Measurements from ENCODE around the gene C4orf50.
A peak's percentile ranks its signal among the peaks of the same experiment; 100 is the strongest.

The C4orf50 gene

DNA sequence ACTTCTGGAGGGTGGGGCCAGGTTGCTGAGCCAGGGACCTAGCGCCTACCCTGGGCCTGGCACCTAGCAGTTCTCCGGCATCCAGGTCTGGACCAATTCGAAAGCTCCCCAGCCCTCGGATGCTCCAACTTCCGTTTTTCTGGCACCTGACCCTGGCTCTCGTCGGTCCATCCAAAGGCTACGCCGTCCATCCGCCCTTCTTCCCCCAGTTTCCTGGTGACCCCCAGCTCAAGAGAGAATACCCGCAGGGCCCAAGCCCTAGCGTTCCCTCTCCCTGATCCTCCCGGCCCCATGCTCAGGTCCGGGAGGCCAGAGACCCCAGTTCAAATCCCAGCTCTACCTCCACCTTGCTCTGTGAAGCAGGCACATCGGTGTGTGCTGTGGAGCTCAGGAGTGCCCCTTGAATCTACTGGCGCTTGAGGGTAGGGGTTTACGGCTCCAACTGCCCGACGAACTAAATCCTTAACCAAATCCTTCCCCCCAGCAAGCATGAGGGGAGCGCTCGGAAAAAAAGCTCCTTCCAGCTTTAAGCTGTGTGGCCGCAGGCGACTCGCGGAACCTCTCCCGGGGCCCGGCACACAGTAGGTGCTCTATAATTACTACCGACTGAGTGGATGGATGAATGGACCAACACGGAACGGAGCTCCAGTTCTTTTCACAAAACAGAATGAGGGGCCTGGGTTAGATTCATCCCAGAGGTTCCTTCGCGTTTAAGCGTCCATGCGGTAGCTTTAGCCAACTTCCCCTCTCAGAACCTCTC, 126.5 kb downstream of the C4orf50 start:
- DNase-seq = no peak

DNA sequence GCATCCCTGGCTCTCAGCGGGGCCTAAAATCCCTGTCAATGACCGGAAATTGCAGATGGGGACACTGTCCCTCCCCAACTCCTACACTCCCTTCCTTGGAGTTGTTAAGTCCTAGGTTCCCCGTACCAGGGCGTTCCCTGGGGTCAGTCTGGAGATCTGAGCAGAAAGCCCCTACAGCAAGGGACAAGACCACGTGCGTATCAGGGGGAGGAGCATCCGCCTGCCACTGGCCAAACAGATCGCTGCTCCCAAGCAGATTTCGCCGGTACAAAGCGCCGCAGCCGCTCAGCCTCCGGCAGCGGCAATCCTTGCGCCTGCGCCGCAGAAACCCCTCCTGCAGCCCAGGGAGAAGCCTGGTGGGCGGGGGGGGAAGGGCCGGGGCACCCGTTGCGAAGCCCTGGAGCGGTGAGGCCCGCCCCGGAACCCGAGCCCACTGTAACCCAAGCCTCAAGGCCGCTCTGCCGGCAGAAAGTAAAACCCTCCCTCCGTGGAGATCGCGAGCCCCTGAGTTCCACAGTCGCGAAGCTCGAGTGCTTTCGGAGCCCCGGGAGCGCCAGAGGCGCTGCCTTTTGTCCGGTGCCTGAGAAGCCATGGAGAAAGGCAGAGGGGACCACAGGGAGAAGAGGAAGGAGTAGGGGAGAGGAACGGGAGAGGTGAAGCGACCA, 128.0 kb downstream of the C4orf50 start:
- peak in 47 of 56 donors; percentile 5 to 89 (median 62) for DNase-seq

DNA sequence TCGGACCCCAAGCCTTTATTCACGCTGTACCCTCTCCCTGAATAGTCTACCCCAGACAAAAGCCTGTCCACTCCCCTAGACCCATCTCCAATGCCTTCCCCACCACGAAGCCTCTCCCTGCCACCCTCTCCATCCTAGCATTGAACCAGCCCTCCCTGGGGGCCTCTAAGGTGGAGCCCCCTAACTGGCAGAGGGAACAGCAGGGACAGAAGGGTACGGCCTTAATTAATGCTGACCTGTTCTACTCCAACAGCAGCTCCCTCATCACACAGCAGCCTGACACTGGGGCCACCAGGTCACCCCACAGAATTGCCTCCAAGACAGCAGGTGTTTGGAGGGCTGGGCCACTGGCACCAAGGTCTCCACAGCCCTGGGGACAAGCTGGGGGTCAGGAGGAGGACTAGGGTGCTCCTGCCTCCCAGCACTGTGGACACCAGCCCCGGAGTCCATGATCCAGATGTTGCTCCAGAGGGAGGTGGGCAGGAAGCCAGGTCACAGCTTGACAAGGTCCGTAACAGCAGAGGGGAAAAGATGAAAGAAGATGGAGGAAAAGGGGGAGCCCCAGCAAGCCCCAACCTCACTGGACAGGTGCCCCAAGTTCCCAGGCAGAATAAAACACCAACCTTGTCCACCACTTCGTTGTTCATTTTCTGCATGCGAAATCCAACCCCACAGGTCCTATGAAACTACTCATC, 129.1 kb downstream of the C4orf50 start:
- DNase-seq = no peak

DNA sequence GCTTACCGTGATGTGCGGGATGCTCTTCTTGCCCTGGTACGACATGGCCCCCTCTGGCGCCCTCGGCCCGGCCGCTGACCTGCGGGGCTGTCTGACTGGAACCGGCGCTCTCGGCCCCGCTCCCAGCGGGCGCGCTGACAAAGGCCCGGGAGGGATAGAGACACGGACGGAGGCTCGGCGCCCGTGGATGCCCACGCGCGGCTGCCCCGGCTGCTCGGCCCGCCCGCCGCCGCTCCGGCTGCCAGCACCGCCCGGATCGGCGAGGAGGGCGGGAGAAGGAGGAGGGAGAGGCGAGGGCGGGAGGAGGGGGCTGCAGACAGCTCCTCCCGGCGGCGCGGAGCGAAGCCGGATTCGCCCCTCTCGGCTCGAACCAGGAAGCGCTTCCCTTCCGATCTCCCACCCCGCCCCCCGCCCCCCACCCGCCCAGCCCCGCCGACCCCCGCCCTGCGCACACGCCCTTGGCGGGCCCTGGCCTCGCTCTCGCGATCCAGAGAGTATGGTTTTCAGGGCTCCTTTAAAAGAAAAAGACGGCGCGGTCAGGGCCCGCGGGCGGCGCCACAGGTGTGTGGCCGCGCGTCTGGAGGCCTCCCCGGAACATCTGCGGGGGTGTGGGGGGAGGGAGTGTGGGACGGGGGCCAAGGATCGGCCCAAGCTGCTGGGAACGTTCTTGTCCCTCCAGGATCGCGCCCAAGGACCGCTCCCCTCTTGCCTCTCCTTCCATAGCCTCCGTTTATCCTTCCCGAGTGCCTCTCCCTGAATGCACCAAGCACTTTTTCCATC, 129.8 kb downstream of the C4orf50 start:
- DNase-seq = peak in 26 of 56 donors; percentile 17 to 76 (median 44)

GRCh38 chr4:5887361-5888221, 130.6 kb downstream of the C4orf50 start:
- DNase-seq = peak in 3 of 56 donors; percentile 22 to 56 (median 53)

- no peak for DNase-seq
Observed at GRCh38 chr4:5887011-5887360, 131.2 kb downstream of the C4orf50 start.

GRCh38 chr4:5885733-5886132, 132.5 kb downstream of the C4orf50 start:
- DNase-seq = no peak

DNA sequence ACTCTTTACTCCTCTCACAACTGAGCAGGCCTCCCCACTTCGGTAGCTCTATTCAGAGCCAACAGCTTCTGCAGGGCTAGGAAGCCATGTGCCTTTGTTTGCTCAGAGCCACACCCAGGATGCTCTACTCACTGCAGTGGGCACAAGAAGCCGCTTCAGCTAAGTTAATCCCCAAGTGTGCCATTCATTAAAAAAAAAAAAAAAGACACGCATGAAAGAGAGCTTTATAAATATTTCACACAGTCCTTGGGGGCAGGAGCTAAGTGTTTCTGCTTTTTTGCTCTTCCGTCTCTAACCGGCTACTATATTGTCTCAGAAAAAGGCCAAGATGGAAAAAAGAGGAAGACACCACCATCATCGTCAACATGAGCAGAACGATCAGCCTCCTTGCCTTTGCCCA, 133.4 kb downstream of the C4orf50 start:
- no peak for DNase-seq

DNA sequence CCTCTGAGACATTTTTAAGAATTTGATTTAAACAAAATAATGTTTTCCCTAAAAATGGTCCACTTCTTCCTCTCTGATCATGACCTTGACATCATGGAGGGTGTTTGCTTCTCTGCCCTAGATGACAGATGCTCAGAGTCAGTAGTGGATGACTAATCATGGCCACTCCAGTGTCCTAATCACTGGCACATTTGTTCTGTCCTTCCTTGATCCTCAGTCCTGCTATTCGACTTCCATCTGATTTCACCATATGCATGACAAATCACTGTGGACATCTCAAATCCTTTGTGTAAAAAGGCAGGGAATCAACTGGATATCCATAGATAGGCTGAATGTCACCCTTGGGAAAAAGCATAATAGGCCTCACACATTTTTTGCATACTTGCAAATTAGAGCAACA, 134.3 kb downstream of the C4orf50 start:
- no peak for DNase-seq

- DNase-seq = peak in 22 of 56 donors; percentile 16 to 81 (median 42)
Observed at GRCh38 chr4:5882947-5883346, 135.3 kb downstream of the C4orf50 start.

GRCh38 chr4:5881340-5881739, 136.9 kb downstream of the C4orf50 start:
- DNase-seq = no peak

DNA sequence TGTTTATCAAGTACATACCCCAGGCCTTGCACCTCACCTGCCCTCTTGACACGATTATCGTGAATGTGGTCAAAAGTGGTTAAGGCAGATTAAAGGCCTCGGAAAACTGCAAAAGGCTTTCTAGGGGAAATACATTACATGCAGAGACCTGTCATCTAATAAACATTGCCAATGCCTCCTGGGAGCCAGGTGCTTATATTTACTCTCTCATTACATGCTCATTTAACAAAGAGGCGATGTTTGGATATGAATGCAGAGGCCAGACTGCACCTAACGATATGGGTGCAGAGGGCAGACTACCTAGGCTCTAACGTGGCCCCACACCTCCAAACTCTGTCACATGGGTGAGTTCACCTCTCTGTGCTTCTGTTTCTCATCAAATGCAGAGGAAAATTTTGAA, 139.9 kb downstream of the C4orf50 start:
- DNase-seq = no peak

DNA sequence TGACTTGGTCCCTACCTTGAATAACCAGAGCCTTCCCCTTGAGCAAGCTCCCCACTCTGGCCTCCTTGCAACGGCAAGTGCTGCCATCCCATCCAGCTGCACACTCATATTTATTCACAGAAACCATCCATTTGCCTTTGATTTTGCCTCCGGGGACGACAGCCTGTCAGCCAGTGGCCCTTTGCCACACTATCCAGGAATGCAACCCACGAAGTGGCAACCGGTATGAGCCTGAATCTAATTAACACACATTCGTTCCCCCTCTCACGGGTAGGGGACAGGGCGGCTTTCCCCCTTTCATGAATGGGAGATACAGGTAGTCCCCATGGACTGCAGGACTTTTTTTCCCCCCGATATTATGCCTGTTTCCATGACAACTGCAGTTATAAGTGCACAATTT, 140.8 kb downstream of the C4orf50 start:
- no peak for DNase-seq

- peak in 25 of 56 donors; percentile 25 to 81 (median 50) for DNase-seq
Observed at GRCh38 chr4:5874811-5875449, 143.3 kb downstream of the C4orf50 start.

DNA sequence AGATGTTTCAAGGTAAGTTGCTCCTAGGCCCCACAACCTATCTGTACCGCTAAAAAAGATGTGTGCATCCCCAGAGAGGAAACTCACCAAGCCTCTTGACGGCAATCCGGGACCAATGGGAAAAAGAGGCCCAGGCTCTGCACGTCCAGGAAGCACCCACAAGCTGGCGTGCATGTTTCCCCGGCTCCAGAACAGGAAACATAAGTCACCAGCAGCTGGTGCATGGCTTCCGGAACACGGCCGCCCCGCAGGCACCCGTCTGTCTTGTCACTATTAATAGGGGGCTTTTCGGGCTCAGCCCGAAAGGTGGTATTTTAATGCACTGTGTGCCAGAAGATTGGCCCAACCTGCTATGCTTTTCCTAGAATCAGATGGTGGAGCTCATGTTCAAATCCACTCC, 147.5 kb downstream of the C4orf50 start:
- no peak for DNase-seq

GRCh38 chr4:5869966-5870619, 148.1 kb downstream of the C4orf50 start:
- no peak for DNase-seq

DNA sequence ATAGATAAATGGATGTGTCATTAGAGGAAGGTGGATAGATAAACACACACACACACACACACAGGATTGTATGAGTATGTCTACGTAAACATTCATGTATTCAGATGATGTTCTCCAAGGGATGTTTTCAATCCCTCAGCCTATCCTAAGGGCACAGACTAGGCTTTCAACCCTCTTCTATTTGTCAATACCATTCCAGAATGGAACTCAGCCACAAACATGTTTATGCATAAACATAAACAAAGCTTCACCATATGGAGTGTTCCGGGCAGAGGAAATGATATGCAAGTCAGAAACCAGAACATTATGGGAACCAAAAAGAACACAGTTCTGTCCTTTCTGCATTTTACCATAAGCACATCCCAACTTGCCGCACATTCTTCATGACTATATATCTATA, 150.4 kb downstream of the C4orf50 start:
- DNase-seq = no peak

- DNase-seq = peak in 2 of 56 donors; percentile 11 to 35
Observed at GRCh38 chr4:5866841-5867813, 151.1 kb downstream of the C4orf50 start.
